LoVo (cell line): ENCODE data around the gene PTGFRN.

ENCODE experiments used
- DNase-seq: peaks from one replicate; pipeline ENCODE4 v3.0.0-alpha.2; 2016; ENCODE audit warnings: low spot score

PTGFRN gene

GRCh38 chr1:117000142-117000541 lies 90.4 kb downstream of the PTGFRN start:
- DNase-seq: no peak

GRCh38 chr1:117001254-117001927 lies 91.7 kb downstream of the PTGFRN start, which contains the start of gene CD101:
Gene CD101 (plus strand): TSS chr1:117001760. CDS start chr1:117001818, 58 bp downstream.
- no peak for DNase-seq

GRCh38 chr1:117003223-117003875 lies 93.6 kb downstream of the PTGFRN start:
- no peak for DNase-seq

GRCh38 chr1:117007719-117008013 lies 98.0 kb downstream of the PTGFRN start:
- no peak for DNase-seq

- DNase-seq: no peak
These were observed 98.9 kb downstream of the PTGFRN start for GRCh38 chr1:117008656-117009055.

- no peak for DNase-seq
These were observed 99.4 kb downstream of the PTGFRN start for GRCh38 chr1:117009132-117009531.

GRCh38 chr1:117010310-117010969 lies 100.7 kb downstream of the PTGFRN start:
- no peak for DNase-seq

GRCh38 chr1:117011334-117011733 lies 101.6 kb downstream of the PTGFRN start:
- no peak for DNase-seq

- DNase-seq: no peak
These were observed 103.7 kb downstream of the PTGFRN start for GRCh38 chr1:117013309-117013858.

- DNase-seq: no peak
These were observed 104.5 kb downstream of the PTGFRN start for GRCh38 chr1:117014209-117014608.

- DNase-seq: no peak
These were observed 106.0 kb downstream of the PTGFRN start for GRCh38 chr1:117015724-117016123.

- DNase-seq: no peak
These were observed 107.3 kb downstream of the PTGFRN start for GRCh38 chr1:117017062-117017461.

- DNase-seq: no peak
These were observed 107.9 kb downstream of the PTGFRN start for GRCh38 chr1:117017648-117018047.

GRCh38 chr1:117020526-117021156 lies 110.9 kb downstream of the PTGFRN start:
- DNase-seq: no peak

- DNase-seq: no peak
These were observed 112.4 kb downstream of the PTGFRN start for GRCh38 chr1:117022114-117022513.

GRCh38 chr1:117025568-117025967 lies 115.9 kb downstream of the PTGFRN start:
- no peak for DNase-seq

- no peak for DNase-seq
These were observed 116.6 kb downstream of the PTGFRN start for GRCh38 chr1:117026361-117026760.

- no peak for DNase-seq
These were observed 120.0 kb downstream of the PTGFRN start for GRCh38 chr1:117029685-117030084.

GRCh38 chr1:117030271-117030877 lies 120.7 kb downstream of the PTGFRN start:
- no peak for DNase-seq

- DNase-seq: no peak
These were observed 122.5 kb downstream of the PTGFRN start for GRCh38 chr1:117032266-117032665.

- DNase-seq: no peak
These were observed 123.2 kb downstream of the PTGFRN start for GRCh38 chr1:117032681-117033539.
